Peyer's patch (tissue), 4 donors: ENCODE results near the gene MYH11. TPM values are rescaled to one million over a fixed set of nuclear protein-coding genes. Genes with fewer than 3 reads are reported as not detected.

Source experiments
- DNase-seq, 3 donors: peaks; one replicate each; pipeline ENCODE4 v3.0.0-alpha.2; 2017 to 2019
- H3K27ac ChIP-seq, 4 donors: fragments of 200-600 bp; sonication (generic); one replicate each; pipeline ENCODE4 v1.5.1; 2016 to 2019
- H3K27me3 ChIP-seq, 2 donors: fragments of 200-600 bp; sonication (generic); one replicate each; pipeline ENCODE4 v1.5.1; 2019
- H3K36me3 ChIP-seq, 3 donors: fragments of 200-600 bp; sonication (generic); one replicate each; pipeline ENCODE4 v1.5.1; 2016 to 2019
- H3K4me1 ChIP-seq, 4 donors: fragments of 200-600 bp; sonication (generic); one replicate each; pipeline ENCODE4 v1.5.1; 2016 to 2019
- H3K4me3 ChIP-seq, 4 donors: fragments of 200-600 bp; sonication (generic); 1 replicate in 3 of 4; 2 replicates in 1 of 4; pipeline ENCODE4 v1.5.1; 2016 to 2019; ENCODE audit warnings: mild to moderate bottlenecking in 1 of 4
- H3K9me3 ChIP-seq, 4 donors: fragments of 200-600 bp; sonication (generic); one replicate each; pipeline ENCODE4 v1.5.1; 2016 to 2019; ENCODE audit warnings: mild to moderate bottlenecking in 1 of 4
- POLR2A ChIP-seq, 2 donors: fragments of 450-650 bp; IDR thresholded peaks; one replicate each; pipeline ENCODE4 v1.5.1; 2017; ENCODE audit warnings: antibody characterized with exemption in 2 of 2, mild to moderate bottlenecking in 2 of 2, moderate library complexity in 2 of 2
- total RNA-seq, 4 donors: library from RNA; depleted of rRNA; stranded (reverse); fragments of >200 nt; gene quantifications; one replicate each; pipeline ENCODE4 v1.1.0, GENCODE V29; 2016
- TF ChIP-seq, protein P1 (sequence below), 6 experiments: fragments of 450-650 bp in 4 of 6; fragments of 200-600 bp in 2 of 6; sonication (generic) in 1 of 6; IDR thresholded peaks; one replicate each; pipeline ENCODE4 v1.5.1; 2017 to 2019; ENCODE audit warnings: antibody characterized with exemption in 6 of 6, mild to moderate bottlenecking in 3 of 6, moderate library complexity in 1 of 6

The MYH11 gene
- total RNA-seq, 4 donors from 2014 or later = 39.2 to 248 (median 131) TPM

DNA sequence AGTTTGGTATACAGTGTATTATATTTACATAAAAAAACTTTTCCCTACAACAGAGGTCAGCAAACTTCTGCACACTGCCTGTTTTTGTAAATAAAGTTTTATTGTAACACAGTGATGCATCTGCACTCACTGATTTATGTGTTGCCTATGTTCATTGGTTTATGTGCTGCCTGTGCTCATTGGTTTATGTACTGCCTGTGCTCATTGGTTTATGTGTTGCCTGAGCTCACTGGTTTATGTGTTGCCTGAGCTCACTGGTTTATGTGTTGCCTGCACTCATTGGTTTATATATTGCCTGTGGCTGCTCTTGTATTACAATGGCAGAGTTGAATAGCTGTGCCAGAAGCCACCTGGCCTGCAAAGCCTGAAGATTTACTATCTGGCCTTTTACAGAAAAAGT, 81.6 kb downstream of the MYH11 start:
- Histone ChIP-seq H3K36me3 (no peaks in the 10 kb centered on the region), H3K9me3 (no peaks in the 10 kb centered on the region), H3K27ac (no peak overlapping the region), H3K27me3 (no peaks in the 10 kb centered on the region), H3K4me1 (no peaks in the 10 kb centered on the region), H3K4me3 (no peak overlapping the region)
- TF ChIP-seq POLR2A (IDR thresholded peaks at IDR 0.05) = no peak
- TF ChIP-seq, protein P1, sequence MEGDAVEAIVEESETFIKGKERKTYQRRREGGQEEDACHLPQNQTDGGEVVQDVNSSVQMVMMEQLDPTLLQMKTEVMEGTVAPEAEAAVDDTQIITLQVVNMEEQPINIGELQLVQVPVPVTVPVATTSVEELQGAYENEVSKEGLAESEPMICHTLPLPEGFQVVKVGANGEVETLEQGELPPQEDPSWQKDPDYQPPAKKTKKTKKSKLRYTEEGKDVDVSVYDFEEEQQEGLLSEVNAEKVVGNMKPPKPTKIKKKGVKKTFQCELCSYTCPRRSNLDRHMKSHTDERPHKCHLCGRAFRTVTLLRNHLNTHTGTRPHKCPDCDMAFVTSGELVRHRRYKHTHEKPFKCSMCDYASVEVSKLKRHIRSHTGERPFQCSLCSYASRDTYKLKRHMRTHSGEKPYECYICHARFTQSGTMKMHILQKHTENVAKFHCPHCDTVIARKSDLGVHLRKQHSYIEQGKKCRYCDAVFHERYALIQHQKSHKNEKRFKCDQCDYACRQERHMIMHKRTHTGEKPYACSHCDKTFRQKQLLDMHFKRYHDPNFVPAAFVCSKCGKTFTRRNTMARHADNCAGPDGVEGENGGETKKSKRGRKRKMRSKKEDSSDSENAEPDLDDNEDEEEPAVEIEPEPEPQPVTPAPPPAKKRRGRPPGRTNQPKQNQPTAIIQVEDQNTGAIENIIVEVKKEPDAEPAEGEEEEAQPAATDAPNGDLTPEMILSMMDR (IDR thresholded peaks at IDR 0.05) = no peak
- DNase-seq = no peak

DNA sequence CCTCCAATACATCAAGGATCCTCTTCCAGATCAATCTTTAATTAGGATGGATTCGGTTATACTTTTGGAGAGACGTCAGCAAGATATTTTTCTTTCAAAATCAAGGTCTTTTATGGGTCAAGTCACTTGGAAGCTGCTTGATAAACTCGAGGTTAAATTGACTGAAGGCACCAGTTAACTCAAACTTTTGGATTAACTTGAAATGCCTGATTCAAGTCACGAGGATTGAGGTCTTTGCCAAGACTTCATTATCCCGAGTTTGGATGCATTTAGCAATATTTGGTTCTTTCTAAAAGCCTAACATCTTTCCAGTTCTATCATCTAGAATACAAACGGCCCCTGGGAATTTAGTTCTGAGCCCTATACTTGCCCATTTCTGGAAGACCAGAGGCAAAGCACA, 82.9 kb downstream of the MYH11 start:
- TF ChIP-seq, protein P1 (IDR thresholded peaks at IDR 0.05) = no peak
- TF ChIP-seq POLR2A (IDR thresholded peaks at IDR 0.05) = no peak

GRCh38 chr16:15772579-15773293, 84.1 kb downstream of the MYH11 start:
- Histone ChIP-seq H3K27me3 (no peaks in the 10 kb centered on the region), H3K9me3 (no peaks in the 10 kb centered on the region), H3K4me3 (no peak overlapping the region), H3K4me1 (no peaks in the 10 kb centered on the region), H3K36me3 (peaks cover 0 to 5% (median 0%) of the 10 kb centered on the region in 3 donors), H3K27ac (peak overlapping the region in 1 of 4 donors; percentile 50)
- TF ChIP-seq POLR2A (IDR thresholded peaks at IDR 0.05) = no peak
- TF ChIP-seq, protein P1 (IDR thresholded peaks at IDR 0.05) = no peak
- DNase-seq = no peak

More for the DNA sequence above, 82.9 kb downstream of the MYH11 start:
- Histone ChIP-seq H3K4me1 (no peaks in the 10 kb centered on the region), H3K4me3 (no peak overlapping the region), H3K9me3 (no peaks in the 10 kb centered on the region), H3K27me3 (no peaks in the 10 kb centered on the region), H3K27ac (peak overlapping the region in 1 of 4 donors; percentile 50), H3K36me3 (peaks cover 0 to under 1% (median 0%) of the 10 kb centered on the region in 3 donors)
- no peak for DNase-seq

- Histone ChIP-seq H3K4me3 (no peak overlapping the region), H3K27ac (no peak overlapping the region), H3K9me3 (no peaks in the 10 kb centered on the region), H3K27me3 (no peaks in the 10 kb centered on the region), H3K4me1 (no peaks in the 10 kb centered on the region), H3K36me3 (peaks cover 0 to 5% (median 0%) of the 10 kb centered on the region in 3 donors)
- no peak for DNase-seq
- TF ChIP-seq, protein P1 (IDR thresholded peaks at IDR 0.05) = no peak
- TF ChIP-seq POLR2A (IDR thresholded peaks at IDR 0.05) = no peak
These were observed 85.1 kb downstream of the MYH11 start for GRCh38 chr16:15771694-15772093.

DNA sequence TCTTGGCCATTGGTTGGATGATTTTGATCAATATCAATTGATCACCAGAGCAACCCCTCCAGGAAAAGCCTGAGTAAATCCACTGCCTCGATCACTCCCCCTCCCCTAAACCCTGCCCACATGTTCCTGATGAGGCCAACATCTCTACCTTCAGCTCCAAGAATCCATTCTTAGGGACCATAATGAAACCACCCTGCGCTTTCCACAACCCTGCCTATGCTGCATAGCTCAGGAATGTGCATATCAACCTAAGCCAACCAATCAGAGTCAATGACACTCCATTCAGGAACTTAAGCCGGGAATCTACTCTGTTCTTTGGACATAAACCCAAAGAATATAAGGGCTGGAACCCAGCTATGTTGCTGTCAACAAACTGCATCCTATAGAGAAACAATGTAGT, 86.3 kb downstream of the MYH11 start:
- H3K27me3 ChIP-seq = no peaks in the 10 kb centered on the region
- no peaks in the 10 kb centered on the region for H3K4me1 ChIP-seq
- DNase-seq = no peak
- no peak for TF ChIP-seq POLR2A (IDR thresholded peaks at IDR 0.05)
- TF ChIP-seq, protein P1 (IDR thresholded peaks at IDR 0.05) = no peak
- no peak overlapping the region for H3K4me3 ChIP-seq
- peak overlapping the region in 1 of 4 donors; percentile 48 for H3K27ac ChIP-seq
- peaks cover 0 to 5% (median 0%) of the 10 kb centered on the region in 3 donors for H3K36me3 ChIP-seq
- no peaks in the 10 kb centered on the region for H3K9me3 ChIP-seq
